Fibroblast of skin of left biceps (primary cell): ENCODE data around the gene PDP2.
A peak's percentile ranks its signal among the peaks of the same experiment; 100 is the strongest.
"Not testable (repeated sequence)": the region's sequence is repeated elsewhere in the genome, so short reads cannot be mapped to it uniquely, and the experiment has no call there.

ENCODE experiments used
- DNase-seq, 2 experiments: peaks; one replicate each; pipeline ENCODE4 v3.0.0-alpha.2; 2013; ENCODE audit warnings: low read depth in 2 of 2

The PDP2 gene

GRCh38 chr16:66886321-66886720, 6.0 kb downstream of the PDP2 start:
- no peak for DNase-seq

- no peak for DNase-seq
Observed at GRCh38 chr16:66886914-66887313, 6.6 kb downstream of the PDP2 start.

GRCh38 chr16:66888647-66889615, 8.6 kb downstream of the PDP2 start:
- DNase-seq, result no peak

DNA sequence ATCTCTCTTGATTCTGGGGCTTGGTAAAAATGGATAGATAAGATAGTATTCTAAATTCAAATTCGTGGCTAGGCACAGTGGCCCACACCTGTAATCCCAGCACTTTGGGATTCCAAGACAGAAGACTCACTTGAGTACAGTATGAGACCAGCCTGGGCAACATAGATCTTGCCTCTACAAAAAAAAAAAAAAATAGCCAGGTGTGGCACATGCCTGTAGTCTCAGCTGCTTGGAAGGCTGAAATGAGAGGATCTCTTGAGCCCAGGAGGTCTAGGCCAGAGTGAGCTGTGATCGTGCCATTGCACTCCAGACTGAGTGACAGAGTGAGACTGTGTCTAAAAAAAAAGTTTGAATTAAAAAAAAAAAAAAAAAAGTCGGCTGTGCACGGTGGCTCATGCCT, 9.3 kb downstream of the PDP2 start:
- DNase-seq, result no peak

DNA sequence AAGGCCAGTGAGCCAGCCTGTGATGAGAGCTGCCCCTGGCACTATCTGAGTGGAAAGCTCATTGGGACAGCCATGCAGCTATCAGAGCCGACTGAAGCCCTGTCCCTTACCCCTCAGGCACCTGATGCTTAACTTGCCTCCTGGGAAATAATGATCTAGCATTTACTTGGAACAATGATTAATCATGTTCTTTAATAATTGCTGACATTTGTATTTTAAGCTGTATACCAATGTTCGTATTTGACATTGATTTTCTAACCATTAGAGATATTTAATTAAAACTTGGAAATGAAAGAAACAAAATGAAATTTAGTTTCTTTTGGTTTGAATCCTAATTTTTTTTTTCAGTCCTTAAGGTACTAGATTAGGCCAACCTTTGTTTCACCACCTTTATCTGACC, 10.5 kb downstream of the PDP2 start:
- DNase-seq, result no peak

GRCh38 chr16:66891360-66891759, 11.0 kb downstream of the PDP2 start:
- DNase-seq, result no peak

GRCh38 chr16:66891797-66892196, 11.5 kb downstream of the PDP2 start:
- no peak for DNase-seq

DNA sequence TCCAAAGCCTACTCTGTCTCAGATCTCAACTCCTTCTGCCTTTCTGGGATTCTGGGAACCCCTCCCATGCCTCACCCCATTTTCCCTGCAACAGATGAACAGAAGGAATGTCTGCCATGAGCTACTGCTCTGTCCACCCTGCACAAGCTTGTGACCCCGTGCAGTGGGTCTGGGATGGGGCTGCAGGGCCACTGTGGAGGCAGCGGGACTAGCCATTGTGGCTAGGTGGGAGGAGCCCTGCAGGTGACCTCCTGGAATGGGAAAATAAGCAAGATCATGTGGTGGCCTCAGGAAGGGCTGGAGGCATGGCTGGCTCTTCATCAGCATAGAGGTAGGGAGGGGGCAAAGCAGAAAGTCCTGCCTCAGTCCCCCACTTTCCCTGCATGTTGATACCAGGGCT, 13.7 kb downstream of the PDP2 start:
- no peak for DNase-seq

DNA sequence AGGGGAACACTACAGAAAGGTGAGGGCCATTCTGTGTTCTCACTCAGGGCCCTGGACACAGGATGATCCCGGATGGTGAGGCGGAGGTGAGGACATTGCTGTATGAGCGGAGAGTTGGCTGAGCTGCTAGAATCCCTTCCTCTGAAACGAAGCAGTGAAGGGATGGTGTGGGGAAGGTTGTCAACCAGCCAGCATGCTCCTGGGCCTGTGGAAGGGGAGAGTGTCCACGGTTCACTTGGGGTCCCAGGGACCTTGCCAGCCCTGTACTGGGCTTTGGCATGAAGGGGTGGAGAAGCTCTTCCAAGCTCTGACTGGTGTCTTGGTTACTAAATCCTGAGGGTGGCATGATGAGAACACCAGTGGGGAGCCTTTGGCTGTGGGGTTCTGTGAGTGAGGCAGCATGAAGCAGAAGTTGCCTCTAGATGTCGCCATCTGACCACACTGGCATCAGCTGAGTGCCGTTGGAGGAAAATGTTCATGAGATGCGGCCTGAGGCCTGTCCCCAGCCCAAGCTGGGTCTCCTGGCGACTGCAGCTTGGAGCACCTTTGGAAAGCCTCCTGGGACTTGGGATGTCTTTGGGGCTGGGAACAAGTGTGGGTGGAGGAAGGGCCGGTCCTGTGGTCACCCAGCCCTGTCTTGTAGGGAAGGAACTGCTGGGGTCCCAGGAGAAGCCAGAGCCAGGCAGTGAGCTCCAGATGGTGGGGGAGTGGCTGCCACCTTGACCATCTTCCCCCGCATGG, 14.8 kb downstream of the PDP2 start:
- no peak for DNase-seq

- DNase-seq, result no peak
Observed at GRCh38 chr16:66895689-66895979, 15.3 kb downstream of the PDP2 start.

DNA sequence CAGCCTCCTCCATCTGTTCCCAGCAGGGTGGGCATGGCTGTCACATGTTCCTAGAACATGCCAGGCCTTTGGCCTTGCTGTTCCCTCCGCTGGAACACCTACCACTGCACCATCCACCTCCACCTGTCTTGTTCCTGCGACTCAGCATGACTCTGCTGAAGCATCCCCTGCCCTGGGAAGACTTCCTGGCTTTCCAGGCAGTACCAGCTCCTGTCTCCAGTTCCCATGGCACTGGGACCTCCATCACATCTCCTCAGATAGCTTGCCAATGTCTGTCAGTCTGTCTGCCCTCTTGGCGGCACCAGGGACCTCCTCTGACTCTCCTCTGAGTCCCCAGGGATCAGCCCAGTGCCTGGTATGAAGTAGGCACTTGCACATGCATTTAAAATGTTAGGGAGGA, 15.7 kb downstream of the PDP2 start:
- no peak for DNase-seq

GRCh38 chr16:66896682-66897081, 16.4 kb downstream of the PDP2 start:
- DNase-seq, result not testable (repeated sequence)

DNA sequence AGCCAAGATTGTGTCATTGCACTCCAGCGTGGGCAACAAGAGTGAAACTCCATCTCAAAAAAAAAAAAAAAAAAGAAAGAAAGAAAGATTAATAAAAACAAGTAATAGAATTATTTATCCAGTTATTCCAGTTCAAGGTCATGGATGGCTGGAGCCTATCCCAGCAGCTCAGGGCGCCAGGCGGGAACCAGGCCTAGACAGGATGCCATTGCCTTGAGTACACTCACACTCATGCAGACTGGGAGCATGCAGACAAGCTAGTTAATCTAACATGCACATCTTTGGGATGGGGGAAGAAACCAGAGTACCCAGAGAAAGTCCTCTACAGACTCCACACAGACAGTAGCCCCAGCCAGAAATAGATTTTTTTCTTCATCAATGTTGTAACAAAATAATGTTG, 17.9 kb downstream of the PDP2 start:
- DNase-seq, result no peak

DNA sequence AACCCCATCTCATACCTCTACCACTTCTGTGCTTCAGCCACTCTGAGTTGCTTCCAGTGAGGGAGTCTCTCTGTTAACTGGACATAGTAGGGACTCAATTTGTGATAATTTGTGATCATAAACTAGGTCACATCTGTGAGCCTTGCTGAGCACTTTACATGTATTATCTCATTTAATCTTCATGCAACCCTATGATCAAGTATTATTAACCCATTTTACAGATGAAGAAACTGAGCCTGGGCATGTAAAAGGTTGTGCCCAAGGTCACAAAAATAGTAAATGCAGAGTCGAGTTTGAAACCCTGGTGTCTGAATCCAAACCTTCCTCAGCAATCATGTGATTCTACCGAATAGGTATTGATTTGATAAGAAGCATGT, 18.6 kb downstream of the PDP2 start:
- no peak for DNase-seq

DNA sequence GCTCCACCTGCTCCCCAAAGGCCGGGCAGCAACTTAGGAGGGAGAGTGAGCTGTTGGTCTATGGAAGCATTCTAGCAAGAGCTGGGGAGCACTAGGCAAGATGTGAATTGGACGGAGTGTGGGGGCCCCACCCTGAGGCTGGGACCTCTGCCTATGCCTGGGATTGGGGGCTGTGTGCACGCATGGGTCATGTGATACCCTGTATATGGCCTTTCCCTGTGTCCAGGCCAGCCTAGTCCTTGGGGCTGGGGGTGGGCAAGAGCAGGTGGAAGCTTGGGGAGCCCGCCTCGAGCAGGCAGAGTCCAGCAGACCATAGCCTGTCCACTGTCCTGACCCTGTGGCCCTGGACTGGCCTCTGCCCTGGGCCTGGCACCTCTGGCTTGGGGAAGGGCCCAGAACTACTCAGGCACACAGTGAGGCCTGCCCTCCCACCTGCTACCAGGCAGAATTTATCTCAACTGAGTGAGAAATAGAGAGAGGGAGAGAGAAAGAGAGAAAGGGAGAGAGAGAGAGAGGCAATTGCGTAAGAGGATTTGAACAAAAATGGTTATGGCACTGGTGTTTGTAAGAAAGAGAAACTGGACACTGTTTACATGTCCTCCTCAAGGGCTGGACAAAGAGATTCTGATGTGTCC, 19.1 kb downstream of the PDP2 start:
- DNase-seq, result no peak

DNA sequence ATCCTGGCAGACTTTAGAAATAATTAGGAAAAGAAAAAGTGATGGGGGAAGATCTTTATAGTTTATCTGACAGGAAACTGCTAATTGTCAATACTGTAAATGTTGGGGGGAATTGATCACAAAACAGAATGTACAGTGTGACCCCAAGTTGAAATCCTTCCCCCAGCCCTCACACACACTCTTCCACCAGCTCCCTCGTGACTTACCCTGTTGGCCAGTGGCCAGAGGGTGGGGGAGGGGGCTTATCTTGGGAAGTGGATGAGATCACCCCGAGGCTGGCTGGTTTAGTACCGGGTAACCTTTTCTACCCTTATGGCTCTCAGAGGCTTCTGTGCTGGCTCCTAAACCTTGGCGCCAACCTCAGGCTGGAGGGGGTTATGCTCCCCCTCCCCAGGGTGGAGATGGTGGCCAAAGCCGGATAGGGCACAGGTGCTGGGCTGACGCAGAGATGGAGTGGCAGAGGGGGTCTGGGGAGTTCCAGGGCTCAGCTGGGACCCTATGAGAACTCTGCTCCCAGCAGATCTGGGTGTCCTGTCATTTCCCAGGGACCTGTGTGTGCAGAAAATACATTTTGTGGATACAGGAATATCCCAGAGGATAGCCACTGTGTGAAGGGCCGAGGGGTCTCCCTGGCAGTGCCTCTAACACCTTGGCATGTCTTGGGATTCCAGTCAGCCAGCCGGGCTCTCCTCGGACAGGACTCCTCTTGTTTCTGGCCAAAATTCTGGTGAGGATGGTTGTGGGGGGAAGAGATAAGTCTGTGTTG, 19.8 kb downstream of the PDP2 start:
- peak; percentile 12 to 24 for DNase-seq

- DNase-seq, result no peak
Observed at GRCh38 chr16:66900721-66901441, 20.6 kb downstream of the PDP2 start.

GRCh38 chr16:66901626-66902025, 21.3 kb downstream of the PDP2 start:
- no peak for DNase-seq

DNA sequence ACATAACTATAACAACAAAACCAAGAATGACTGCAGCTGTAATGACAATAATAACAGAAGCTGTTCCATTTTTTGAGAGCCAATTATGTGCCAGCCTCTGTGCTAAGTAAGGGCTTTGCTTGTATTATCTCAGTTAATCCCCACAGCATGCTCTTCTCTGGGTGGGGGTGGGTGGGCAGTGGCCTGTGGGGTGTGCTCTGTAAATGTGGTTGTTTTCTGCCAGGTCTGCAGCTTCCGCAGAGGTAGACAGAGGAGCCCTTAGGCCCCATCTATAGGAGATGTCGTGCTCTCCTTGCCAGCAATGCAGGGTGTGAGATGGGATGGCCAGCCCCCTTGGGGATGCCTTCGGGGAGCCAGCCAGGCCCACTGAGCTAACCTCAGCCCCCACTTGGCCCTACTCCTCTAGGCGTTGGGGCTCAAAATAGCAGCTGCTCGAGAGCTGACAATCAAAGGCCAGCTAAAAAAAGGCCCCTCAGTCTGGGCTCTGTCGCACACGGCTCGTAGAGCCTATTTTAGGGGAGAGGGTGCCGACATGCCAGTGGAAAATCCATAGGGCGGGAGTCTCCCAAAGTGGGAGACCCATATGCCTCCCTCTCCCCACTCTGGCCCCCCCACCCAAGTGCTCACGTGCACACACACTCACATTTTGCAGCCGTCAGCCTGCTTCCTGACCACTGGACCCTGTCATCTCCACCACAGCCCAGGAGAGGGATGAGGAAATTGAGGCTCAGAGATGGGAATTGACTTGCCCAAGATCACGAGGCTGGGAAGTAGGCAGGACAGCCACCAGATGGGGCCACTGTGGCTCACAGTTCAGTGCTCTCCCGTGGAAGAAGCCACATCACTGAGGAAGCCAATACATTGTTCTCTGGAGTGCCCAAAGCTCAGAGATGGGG, 22.6 kb downstream of the PDP2 start:
- no peak for DNase-seq
